ENCODE results near the gene GARIN3. TPM values are rescaled to one million over a fixed set of nuclear protein-coding genes. Genes with fewer than 3 reads are reported as not detected.

Gene GARIN3
- total and polyA plus RNA-seq, 2 donors (not counting 1 experiment from before 2014, with no cell fraction given): not detected

DNA sequence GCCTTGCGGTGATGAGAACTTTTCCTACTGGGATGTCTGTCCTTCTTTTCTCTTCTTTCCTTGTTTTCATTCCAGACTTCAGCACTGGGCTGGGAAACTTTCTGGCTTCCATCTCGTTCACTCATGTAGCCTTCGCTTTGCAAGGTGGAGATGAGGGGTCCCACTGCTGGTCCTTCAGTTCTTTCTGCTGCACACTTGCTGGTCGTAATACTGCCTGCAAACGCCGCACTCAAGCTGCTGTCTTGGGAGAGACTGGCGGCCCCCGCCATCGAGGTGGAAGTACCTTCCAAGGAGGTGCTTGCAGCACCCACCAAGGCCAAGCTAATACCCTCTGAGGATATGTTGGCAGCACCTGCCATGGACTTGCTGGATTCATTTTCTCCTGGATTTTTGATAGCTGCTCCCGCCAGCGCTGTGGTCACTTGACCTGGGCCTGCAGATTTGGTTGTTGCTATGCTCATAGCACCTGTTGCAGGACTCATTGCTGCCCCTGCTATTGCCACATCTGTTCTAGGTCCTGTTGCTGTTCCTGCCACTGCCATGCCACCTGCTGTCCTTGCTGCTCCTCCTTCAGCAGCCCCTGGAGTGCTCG, 3.0 kb downstream of the GARIN3 start:
- H3K27ac ChIP-seq (ENCODE audit: insufficient read depth, low read length): no peak overlapping the region
- no peaks in the 10 kb centered on the region for H3K36me3 ChIP-seq (ENCODE audit: control insufficient read depth, insufficient read depth, low read length)
- H3K4me2 ChIP-seq (ENCODE audit: extremely low read depth, insufficient read depth, low read length): no peak overlapping the region
- no peaks in the 10 kb centered on the region for H3K79me2 ChIP-seq (ENCODE audit: control insufficient read depth, insufficient read depth, low read length)
- H3K9me3 ChIP-seq (ENCODE audit: control insufficient read depth, insufficient read depth, low read depth, low read length): no peaks in the 10 kb centered on the region
- no peak for DNase-seq (ENCODE audit: low read depth in 2 of 2)
- no peak overlapping the region for H3K9ac ChIP-seq (ENCODE audit: insufficient read depth, low read length)
- TF ChIP-seq, protein P1, sequence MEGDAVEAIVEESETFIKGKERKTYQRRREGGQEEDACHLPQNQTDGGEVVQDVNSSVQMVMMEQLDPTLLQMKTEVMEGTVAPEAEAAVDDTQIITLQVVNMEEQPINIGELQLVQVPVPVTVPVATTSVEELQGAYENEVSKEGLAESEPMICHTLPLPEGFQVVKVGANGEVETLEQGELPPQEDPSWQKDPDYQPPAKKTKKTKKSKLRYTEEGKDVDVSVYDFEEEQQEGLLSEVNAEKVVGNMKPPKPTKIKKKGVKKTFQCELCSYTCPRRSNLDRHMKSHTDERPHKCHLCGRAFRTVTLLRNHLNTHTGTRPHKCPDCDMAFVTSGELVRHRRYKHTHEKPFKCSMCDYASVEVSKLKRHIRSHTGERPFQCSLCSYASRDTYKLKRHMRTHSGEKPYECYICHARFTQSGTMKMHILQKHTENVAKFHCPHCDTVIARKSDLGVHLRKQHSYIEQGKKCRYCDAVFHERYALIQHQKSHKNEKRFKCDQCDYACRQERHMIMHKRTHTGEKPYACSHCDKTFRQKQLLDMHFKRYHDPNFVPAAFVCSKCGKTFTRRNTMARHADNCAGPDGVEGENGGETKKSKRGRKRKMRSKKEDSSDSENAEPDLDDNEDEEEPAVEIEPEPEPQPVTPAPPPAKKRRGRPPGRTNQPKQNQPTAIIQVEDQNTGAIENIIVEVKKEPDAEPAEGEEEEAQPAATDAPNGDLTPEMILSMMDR (conservative IDR thresholded peaks at IDR 0.05 in 1 of 2, IDR thresholded peaks at IDR 0.05 in 1 of 2; ENCODE audit: low read depth in 1 of 2, low read length in 2 of 2): no peak
- no peak for TF ChIP-seq EZH2 (IDR thresholded peaks at IDR 0.05; ENCODE audit: low read length, missing control alignments)
- H3K4me3 ChIP-seq (replicated peaks in 1 of 4; ENCODE audit: control extremely low read depth in 1 of 4, insufficient read depth in 1 of 4, low read depth in 3 of 4, low read length in 4 of 4): no peak overlapping the region
- H4K20me1 ChIP-seq (ENCODE audit: control insufficient read depth, extremely low read depth, insufficient read depth, low read length): no peaks in the 10 kb centered on the region
- H3K27me3 ChIP-seq (ENCODE audit: control insufficient read depth, insufficient read depth, low read length): no peaks in the 10 kb centered on the region
- H3K4me1 ChIP-seq (ENCODE audit: control insufficient read depth, extremely low read depth, insufficient read depth, low read length): no peaks in the 10 kb centered on the region
- no peak overlapping the region for H2AFZ ChIP-seq (ENCODE audit: low read length)

DNA sequence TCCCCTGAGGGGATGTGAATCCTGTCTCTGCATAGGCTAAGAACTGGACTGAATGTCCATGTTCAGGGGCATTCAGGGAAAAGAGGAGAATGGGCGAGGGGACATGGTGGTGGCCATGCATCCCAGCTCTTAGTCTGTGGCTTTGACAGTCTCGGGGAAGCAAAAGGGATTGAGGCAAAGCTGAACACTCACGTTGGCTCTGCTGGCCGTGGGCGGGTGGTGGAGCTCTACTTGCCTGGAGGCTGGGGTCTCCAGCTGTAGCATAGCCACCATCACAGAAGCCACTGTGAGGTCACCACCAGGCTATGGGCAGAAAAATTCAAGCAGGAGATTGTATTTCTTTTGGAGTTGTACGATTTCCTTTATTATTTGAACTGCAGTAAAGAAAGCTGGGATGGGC, 4.1 kb downstream of the GARIN3 start:
- Histone ChIP-seq H3K36me3 (ENCODE audit: control insufficient read depth, insufficient read depth, low read length) (no peaks in the 10 kb centered on the region), H3K27me3 (ENCODE audit: control insufficient read depth, insufficient read depth, low read length) (no peaks in the 10 kb centered on the region), H3K4me1 (ENCODE audit: control insufficient read depth, extremely low read depth, insufficient read depth, low read length) (no peaks in the 10 kb centered on the region), H3K4me3 (replicated peaks in 1 of 4; ENCODE audit: control extremely low read depth in 1 of 4, insufficient read depth in 1 of 4, low read depth in 3 of 4, low read length in 4 of 4) (no peak overlapping the region), H4K20me1 (ENCODE audit: control insufficient read depth, extremely low read depth, insufficient read depth, low read length) (no peaks in the 10 kb centered on the region), H3K79me2 (ENCODE audit: control insufficient read depth, insufficient read depth, low read length) (no peaks in the 10 kb centered on the region), H3K9me3 (ENCODE audit: control insufficient read depth, insufficient read depth, low read depth, low read length) (no peaks in the 10 kb centered on the region), H3K9ac (ENCODE audit: insufficient read depth, low read length) (no peak overlapping the region), H3K27ac (ENCODE audit: insufficient read depth, low read length) (no peak overlapping the region), H2AFZ (ENCODE audit: low read length) (no peak overlapping the region), H3K4me2 (ENCODE audit: extremely low read depth, insufficient read depth, low read length) (no peak overlapping the region)
- TF ChIP-seq EZH2 (IDR thresholded peaks at IDR 0.05; ENCODE audit: low read length, missing control alignments): no peak
- TF ChIP-seq, protein P1 (conservative IDR thresholded peaks at IDR 0.05 in 1 of 2, IDR thresholded peaks at IDR 0.05 in 1 of 2; ENCODE audit: low read depth in 1 of 2, low read length in 2 of 2): no peak
- no peak for DNase-seq (ENCODE audit: low read depth in 2 of 2)

DNA sequence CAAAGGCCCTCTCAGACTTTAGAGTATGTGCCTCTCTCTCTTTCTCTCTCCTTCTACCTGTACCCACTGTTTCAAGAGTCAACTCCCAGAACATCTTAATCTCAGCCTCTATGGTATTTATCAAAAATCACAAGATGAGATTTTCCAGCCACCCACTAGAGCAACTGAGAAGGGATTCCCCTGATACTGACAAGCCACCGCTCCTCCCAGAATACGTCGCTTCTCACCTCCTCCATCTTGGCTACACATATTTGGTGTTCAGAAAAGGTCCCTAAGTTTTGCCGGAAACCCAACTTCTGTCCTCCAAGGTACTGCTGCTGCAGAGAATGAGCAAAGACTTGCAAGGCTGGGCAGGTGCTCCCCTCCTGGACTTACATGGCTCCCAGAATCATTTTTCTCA, 6.1 kb downstream of the GARIN3 start:
- H3K36me3 ChIP-seq (ENCODE audit: control insufficient read depth, insufficient read depth, low read length): no peaks in the 10 kb centered on the region
- H3K4me3 ChIP-seq (replicated peaks in 1 of 4; ENCODE audit: control extremely low read depth in 1 of 4, insufficient read depth in 1 of 4, low read depth in 3 of 4, low read length in 4 of 4): no peak overlapping the region
- no peak overlapping the region for H3K27ac ChIP-seq (ENCODE audit: insufficient read depth, low read length)
- no peak for TF ChIP-seq EZH2 (IDR thresholded peaks at IDR 0.05; ENCODE audit: low read length, missing control alignments)
- TF ChIP-seq, protein P1 (conservative IDR thresholded peaks at IDR 0.05 in 1 of 2, IDR thresholded peaks at IDR 0.05 in 1 of 2; ENCODE audit: low read depth in 1 of 2, low read length in 2 of 2): no peak
- H3K4me2 ChIP-seq (ENCODE audit: extremely low read depth, insufficient read depth, low read length): no peak overlapping the region
- H3K4me1 ChIP-seq (ENCODE audit: control insufficient read depth, extremely low read depth, insufficient read depth, low read length): no peaks in the 10 kb centered on the region
- no peaks in the 10 kb centered on the region for H3K27me3 ChIP-seq (ENCODE audit: control insufficient read depth, insufficient read depth, low read length)
- no peak for DNase-seq (ENCODE audit: low read depth in 2 of 2)
- no peak overlapping the region for H3K9ac ChIP-seq (ENCODE audit: insufficient read depth, low read length)
- no peaks in the 10 kb centered on the region for H3K9me3 ChIP-seq (ENCODE audit: control insufficient read depth, insufficient read depth, low read depth, low read length)
- H2AFZ ChIP-seq (ENCODE audit: low read length): no peak overlapping the region
- no peaks in the 10 kb centered on the region for H3K79me2 ChIP-seq (ENCODE audit: control insufficient read depth, insufficient read depth, low read length)
- no peaks in the 10 kb centered on the region for H4K20me1 ChIP-seq (ENCODE audit: control insufficient read depth, extremely low read depth, insufficient read depth, low read length)

Measured in fibroblast of lung (primary cell).